GM18951 (cell line): Measurements from ENCODE around the gene SIGLEC12.

Experiments
- POLR2A ChIP-seq: IDR thresholded peaks from 4 replicates; pipeline ENCODE4 v1.6.1; 2011; ENCODE audit warnings: mild to moderate bottlenecking; ENCODE audit not compliant: insufficient read length, insufficient read depth; ENCODE audit errors: extremely low read depth
- in situ Hi-C: fragments of 300-500 bp; cut with MboI; formaldehyde crosslinking; loops from one replicate; pipeline ENCODE4 v1.12.0; 2022; ENCODE audit warnings: low sequenced_read_pairs, mixed read lengths, inconsistent platforms; ENCODE audit not compliant: unreplicated experiment

Gene SIGLEC12

GRCh38 chr19:51441410-51442390 lies 59.9 kb downstream of the SIGLEC12 start:
- no peak for TF ChIP-seq POLR2A
- in situ Hi-C loops, result no loop called here
